ENCODE data around the gene SMIM28.

DNA sequence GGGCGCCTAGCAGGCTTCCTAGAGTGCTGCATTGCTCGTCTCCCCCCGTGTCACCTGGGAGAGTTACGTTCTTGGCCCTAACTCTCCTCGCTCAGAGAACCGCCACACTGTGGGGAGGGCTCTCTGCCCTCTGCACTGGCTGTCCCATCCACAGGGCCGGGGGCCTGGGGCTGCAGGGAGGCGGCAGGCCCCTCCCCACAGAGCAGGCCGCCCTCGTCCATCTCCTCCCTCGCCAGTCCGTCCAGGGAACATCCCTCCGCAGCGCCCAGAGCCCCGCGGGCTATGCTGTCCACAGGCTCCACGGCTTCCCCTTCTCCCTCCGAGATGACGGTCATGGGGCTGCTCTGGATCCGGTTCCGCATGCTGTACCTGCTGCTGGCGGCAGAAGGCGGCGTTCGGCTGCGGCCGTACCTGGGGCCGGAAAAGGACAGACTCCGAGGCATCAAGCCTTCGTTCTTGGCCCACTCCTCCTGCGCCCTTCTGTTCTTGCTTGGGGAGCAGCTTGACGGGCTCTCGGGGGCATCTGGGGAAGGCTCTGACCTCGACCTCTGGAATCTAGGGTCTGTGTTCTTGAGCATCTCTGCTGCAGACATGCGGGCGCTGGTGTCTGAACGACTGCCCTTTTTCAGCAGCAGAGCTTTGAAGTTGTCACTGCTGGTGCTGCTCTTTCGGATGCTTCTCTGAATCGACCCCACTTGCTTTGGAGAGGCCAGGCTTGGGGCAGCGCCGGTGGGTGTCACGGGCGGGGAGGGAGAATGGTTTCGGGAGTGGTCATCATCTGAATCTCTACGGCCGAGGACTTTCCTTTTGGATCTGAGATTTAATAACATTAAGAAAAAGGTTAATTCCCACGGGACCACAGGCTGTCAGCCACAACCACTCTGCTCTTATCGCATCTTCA is 46.5 kb downstream of the SMIM28 start:
- no peak for TF ChIP-seq CTCF (conservative IDR thresholded peaks at IDR 0.05; ENCODE audit: low read length)
- TF ChIP-seq EZH2phosphoT487 (IDR thresholded peaks at IDR 0.05; ENCODE audit: borderline replicate concordance) = no peak

Data from Loucy (cell line).